ENCODE results near the gene MFSD12. TPM values are rescaled to one million over a fixed set of nuclear protein-coding genes. Genes with fewer than 3 reads are reported as not detected.
"Not testable (repeated sequence)": the region's sequence is repeated elsewhere in the genome, so short reads cannot be mapped to it uniquely, and the experiment has no call there.

MFSD12 gene
- polyA plus RNA-seq, 1 donor, result 33.7 TPM

DNA sequence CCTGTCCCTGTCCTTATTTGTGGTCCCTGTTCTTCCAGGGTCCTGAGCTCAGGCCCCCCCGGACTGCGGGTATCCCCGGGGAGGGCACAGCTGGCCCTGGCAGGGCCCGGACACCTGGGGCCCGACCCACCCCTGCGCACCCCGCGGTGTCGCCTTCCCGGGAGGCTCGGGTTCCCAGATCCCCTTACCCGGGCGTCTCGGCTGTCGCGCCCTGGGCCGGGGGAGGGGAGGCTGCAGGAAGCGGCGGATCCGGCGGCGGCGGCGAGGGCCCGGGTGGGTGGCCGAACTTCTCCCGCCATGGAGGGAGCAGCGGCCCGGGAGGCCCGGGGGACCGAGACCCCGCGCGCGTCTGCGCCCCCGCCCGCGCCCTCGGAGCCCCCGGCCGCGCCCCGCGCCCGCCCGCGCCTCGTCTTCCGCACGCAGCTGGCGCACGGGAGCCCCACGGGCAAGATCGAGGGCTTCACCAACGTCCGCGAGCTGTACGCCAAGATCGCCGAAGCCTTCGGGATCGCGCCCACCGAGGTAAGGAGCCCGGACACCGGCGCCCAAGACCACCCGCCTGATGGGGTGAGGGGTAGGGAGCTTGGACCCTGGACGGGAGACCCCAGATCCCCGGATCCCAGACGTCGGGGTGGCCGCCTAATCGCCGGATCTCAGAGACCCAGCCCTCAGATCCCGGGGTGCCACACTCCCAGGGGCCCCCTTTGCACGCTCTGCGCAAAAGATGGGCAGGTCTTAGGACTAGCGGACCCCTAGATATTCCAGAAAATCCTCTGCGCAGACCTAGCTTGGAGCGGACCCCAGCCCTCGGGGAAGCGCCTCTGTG lies 28.1 kb upstream of the MFSD12 start, which contains the start of gene GIPC3:
Gene GIPC3, plus strand, starts transcription at position 178 of the 826 bp plus-strand sequence. Its CDS starts 120 bp downstream, at position 298.
- Histone ChIP-seq H3K36me3 (ENCODE audit: control insufficient read depth, insufficient read depth, low read length) (no peaks in the 10 kb centered on the region), H3K4me3 (ENCODE audit: low read length) (peak within 1 kb of the TSS; percentile 5), H3K4me1 (ENCODE audit: control insufficient read depth, insufficient read depth, low read length) (no peaks in the 10 kb centered on the region), H3K27ac (ENCODE audit: low read length) (no peak within 1 kb of the TSS), H3K27me3 (ENCODE audit: control insufficient read depth, insufficient read depth, low read length) (peaks cover 34% of the 10 kb centered on the region), H3K9me3 (ENCODE audit: control insufficient read depth, low read depth, low read length) (peaks cover 11% of the 10 kb centered on the region)
- no peak for DNase-seq
- no CpG with 5 or more reads among the region's 84 CpGs for WGBS (ENCODE audit: insufficient coverage, low lambda C conversion rate)

DNA sequence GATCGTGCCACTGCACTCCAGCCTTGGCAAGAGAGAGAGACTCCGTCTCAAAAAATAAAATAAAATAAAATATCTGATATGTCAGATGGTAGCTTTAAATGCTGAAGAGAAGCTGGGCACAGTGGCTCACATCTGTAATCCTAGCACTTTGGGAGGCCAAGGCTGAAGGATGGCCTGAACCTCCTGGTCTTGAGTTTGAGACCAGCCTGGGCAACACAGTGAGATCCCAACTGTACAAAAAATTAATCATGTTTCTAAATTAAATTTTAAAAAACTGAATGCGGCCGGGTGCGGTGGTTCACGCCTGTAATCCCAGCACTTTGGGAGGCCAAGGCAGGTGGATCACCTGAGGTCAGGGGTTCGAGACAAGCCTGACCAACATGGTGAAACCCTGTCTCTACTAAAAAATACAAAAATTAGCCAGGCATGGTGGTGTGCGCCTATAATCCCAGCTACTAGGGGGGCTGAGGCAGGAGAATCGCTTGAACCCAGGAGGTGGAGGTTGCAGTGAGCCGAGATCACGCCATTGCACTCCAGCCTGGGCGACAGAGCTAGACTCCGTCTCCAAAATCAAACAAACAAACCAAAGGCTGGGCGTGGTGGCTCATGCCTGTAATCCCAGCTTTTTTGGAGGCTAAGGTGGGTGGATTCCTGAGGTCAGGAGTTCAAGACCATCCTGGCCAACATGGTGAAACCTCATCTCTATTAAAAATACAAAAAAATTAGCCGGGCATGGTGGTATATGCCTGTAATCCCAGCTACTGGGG lies 26.8 kb upstream of the MFSD12 start:
- not testable (repeated sequence) for DNase-seq; H3K27ac ChIP-seq (ENCODE audit: low read length); H3K4me3 ChIP-seq (ENCODE audit: low read length); H3K4me1 ChIP-seq (ENCODE audit: control insufficient read depth, insufficient read depth, low read length); H3K36me3 ChIP-seq (ENCODE audit: control insufficient read depth, insufficient read depth, low read length); H3K9me3 ChIP-seq (ENCODE audit: control insufficient read depth, low read depth, low read length)
- H3K27me3 ChIP-seq (ENCODE audit: control insufficient read depth, insufficient read depth, low read length), result peaks cover 34% of the 10 kb centered on the region
- WGBS (ENCODE audit: insufficient coverage, low lambda C conversion rate), result 92% methylated on average over 2 of the region's 15 CpGs

DNA sequence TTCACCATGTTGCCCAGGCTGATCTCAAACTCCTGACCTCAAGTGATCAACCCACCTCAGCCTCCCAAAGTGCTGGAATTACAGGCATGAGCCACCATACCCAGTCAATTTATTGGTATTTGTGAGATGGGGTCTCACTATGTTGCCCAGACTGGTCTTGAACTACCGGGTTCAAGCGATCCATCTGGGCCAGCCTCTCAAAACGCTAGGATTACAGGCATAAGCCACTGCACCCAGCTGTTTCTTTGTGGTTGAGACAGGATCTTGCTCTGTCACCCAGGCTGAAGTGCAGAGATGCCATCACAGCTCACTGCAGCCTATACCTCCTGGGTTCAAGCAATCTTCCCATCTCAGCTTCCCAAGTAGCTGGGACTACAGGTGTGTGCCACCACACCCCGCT lies 24.4 kb upstream of the MFSD12 start:
- peaks cover 32% of the 10 kb centered on the region for H3K27me3 ChIP-seq (ENCODE audit: control insufficient read depth, insufficient read depth, low read length)
- not testable (repeated sequence) for H3K4me1 ChIP-seq (ENCODE audit: control insufficient read depth, insufficient read depth, low read length); DNase-seq; H3K27ac ChIP-seq (ENCODE audit: low read length); H3K9me3 ChIP-seq (ENCODE audit: control insufficient read depth, low read depth, low read length); H3K36me3 ChIP-seq (ENCODE audit: control insufficient read depth, insufficient read depth, low read length); H3K4me3 ChIP-seq (ENCODE audit: low read length)
- no CpG with 5 or more reads among the region's 4 CpGs for WGBS (ENCODE audit: insufficient coverage, low lambda C conversion rate)

DNA sequence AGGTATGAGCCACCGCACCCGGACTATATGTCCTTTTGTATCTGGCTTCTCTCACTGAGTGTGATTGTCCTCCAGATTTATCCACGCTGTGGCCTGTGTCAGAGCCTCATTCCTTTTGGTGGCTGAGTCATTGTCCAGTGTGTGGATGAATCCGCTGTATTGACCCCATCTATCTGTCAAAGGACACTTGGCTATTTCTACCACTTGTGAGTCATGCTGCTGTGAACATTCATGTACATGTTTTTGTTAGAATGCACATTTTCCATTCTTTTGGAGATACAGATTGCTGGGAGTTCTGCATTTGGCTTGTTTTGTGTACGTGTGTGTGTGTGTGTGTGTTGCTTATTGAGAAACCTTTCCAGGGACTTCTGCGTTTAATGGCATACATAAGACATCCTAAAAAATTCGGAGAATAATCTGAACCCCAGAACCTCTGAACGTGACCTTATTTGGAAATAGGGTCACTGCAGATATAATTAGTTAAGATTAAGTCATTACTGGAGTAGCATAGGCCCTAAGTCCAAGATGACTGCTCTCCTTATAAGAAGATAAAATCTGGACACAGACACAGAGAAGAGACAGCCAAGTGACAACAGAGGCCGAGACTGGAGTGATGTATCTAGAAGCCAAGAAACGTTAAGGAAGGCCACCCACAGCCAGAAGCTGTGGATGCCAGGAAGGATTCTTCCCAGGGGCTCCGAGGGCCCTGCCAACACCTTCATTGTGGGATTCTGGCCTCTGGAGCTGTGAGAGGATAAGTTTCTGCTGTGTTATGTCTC lies 23.0 kb upstream of the MFSD12 start:
- Histone ChIP-seq H3K27me3 (ENCODE audit: control insufficient read depth, insufficient read depth, low read length) (peaks cover 19% of the 10 kb centered on the region), H3K36me3 (ENCODE audit: control insufficient read depth, insufficient read depth, low read length) (peaks cover 6% of the 10 kb centered on the region), H3K4me3 (ENCODE audit: low read length) (no peak overlapping the region), H3K27ac (ENCODE audit: low read length) (no peak overlapping the region), H3K9me3 (ENCODE audit: control insufficient read depth, low read depth, low read length) (peaks cover 4% of the 10 kb centered on the region), H3K4me1 (ENCODE audit: control insufficient read depth, insufficient read depth, low read length) (peaks cover 7% of the 10 kb centered on the region)
- DNase-seq, result no peak
- WGBS (ENCODE audit: insufficient coverage, low lambda C conversion rate), result 33% methylated on average over 1 of the region's 11 CpGs

DNA sequence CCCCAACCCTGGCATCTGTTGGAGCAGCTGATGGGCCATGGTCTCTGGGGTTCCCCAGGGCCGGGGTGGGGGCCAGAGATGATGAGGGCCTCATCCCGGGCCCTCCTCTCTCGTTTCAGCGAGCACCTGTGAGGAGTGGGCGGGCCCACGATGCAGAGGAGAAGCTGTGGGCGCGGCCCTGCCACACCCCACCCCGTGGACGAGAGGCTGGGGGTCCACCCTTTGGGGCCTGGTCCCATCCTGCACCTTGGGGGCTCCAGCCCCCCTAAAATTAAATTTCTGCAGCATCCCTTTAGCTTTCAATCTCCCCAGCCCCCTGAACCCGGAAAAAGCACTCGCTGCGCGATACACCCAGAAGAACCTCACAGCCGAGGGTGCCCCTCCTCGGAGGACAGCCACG lies 21.0 kb upstream of the MFSD12 start:
- Histone ChIP-seq H3K27me3 (ENCODE audit: control insufficient read depth, insufficient read depth, low read length) (peaks cover 2% of the 10 kb centered on the region), H3K4me1 (ENCODE audit: control insufficient read depth, insufficient read depth, low read length) (peaks cover 13% of the 10 kb centered on the region), H3K27ac (ENCODE audit: low read length) (no peak overlapping the region), H3K9me3 (ENCODE audit: control insufficient read depth, low read depth, low read length) (peaks cover 15% of the 10 kb centered on the region), H3K36me3 (ENCODE audit: control insufficient read depth, insufficient read depth, low read length) (peaks cover 12% of the 10 kb centered on the region), H3K4me3 (ENCODE audit: low read length) (no peak overlapping the region)
- no CpG with 5 or more reads among the region's 17 CpGs for WGBS (ENCODE audit: insufficient coverage, low lambda C conversion rate)
- no peak for DNase-seq

DNA sequence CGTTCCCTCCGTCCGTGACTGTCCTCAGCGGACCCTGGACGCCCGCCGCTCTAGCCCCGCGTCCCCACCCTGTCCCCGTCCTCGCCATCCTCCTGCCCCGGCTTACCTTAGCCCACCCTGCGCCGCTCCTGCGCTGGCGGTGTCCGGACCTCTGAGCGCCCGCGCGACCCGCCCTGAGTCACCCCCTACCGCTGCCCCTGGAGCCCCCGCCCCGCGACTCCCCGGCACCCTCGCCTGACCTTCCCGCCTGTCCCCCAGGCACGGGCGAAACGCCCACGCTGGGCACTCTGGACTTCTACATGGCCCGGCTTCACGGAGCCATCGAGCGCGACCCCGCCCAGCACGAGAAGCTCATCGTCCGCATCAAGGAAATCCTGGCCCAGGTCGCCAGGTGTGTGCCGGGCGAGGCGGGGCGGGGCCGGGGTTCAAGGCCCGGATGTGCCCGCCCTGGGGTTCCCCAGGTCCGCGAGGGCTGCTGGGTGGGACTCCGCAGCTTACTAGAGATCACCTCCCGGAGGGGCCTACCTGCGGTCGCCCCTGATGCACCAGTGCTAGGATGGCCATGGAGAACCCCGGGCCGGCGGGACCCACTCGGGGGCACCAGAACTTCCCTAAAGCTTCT lies 20.4 kb upstream of the MFSD12 start:
- Histone ChIP-seq H3K9me3 (ENCODE audit: control insufficient read depth, low read depth, low read length) (peaks cover 15% of the 10 kb centered on the region), H3K36me3 (ENCODE audit: control insufficient read depth, insufficient read depth, low read length) (peaks cover 12% of the 10 kb centered on the region), H3K27ac (ENCODE audit: low read length) (no peak overlapping the region), H3K4me1 (ENCODE audit: control insufficient read depth, insufficient read depth, low read length) (peaks cover 14% of the 10 kb centered on the region), H3K27me3 (ENCODE audit: control insufficient read depth, insufficient read depth, low read length) (no peaks in the 10 kb centered on the region), H3K4me3 (ENCODE audit: low read length) (no peak overlapping the region)
- WGBS (ENCODE audit: insufficient coverage, low lambda C conversion rate), result no CpG with 5 or more reads among the region's 60 CpGs
- DNase-seq, result no peak

DNA sequence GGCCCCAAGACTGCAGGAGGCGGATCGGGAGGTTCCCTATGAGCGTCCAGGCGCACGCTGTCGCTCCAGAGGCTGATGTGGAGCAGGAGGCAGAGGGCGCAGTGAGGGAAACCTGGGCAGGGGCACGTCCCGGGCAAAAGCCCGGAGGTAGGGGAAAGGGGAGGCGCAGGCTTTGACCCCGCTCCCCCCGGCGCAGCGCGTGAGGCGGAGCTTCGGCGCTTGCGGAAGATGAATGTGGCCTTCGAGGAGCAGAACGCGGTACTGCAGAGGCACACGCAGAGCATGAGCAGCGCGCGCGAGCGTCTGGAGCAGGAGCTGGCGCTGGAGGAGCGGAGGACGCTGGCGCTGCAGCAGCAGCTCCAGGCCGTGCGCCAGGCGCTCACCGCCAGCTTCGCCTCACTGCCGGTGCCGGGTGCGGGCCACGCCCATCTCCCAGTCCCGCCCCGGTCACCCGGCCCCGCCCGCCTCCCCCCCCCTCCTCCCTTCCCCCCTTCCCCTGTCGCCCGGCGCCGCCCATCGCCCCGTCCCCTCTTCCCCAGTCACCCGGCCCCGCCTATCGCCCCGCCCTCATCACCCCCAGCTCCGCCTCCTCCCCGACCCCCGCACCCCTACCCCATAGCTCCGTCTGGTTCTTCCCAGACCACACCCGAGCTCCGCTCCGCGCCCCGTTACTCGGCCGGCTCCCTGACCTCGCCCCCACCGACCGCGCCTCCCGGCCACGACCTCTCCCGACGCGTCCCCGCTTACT lies 19.5 kb upstream of the MFSD12 start:
- Histone ChIP-seq H3K27ac (ENCODE audit: low read length) (no peak overlapping the region), H3K36me3 (ENCODE audit: control insufficient read depth, insufficient read depth, low read length) (peaks cover 12% of the 10 kb centered on the region)
- WGBS (ENCODE audit: insufficient coverage, low lambda C conversion rate), result no CpG with 5 or more reads among the region's 78 CpGs

DNA sequence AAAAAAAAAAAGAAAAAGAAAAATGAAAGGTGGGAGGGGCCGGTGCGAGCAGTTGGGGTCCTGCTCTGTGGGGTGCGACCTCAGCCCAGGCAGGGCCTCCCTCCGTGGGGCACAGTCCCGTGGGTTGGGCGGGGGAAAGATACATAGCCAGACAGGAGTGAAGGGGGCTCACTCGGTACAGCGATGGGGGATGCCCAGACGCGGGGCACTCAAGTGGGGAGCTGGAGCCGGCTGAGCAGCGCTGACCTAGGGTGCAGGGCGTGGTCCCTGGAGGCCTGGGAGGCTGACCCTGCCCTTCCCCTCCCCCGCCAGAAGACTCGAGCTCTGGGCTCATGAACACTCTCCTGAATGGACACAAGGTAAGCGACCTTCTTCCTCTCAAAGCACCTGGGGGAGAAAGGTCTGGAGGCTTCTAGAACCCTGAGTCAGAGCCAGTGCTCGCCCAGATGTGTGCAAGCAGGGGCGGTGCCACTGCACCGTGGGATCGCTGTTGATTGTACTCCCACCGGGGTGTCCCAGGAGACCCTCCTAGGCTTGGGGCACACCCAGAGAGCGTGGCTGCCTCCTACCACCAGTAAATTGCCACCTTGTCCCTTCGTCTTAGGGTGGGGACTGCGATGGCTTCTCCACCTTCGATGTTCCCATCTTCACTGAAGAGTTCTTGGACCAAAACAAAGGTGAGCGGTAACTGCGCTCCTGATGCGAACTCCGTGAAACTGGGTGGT lies 18.7 kb upstream of the MFSD12 start:
- H3K36me3 ChIP-seq (ENCODE audit: control insufficient read depth, insufficient read depth, low read length), result peaks cover 12% of the 10 kb centered on the region
- no peak for DNase-seq
- no CpG with 5 or more reads among the region's 29 CpGs for WGBS (ENCODE audit: insufficient coverage, low lambda C conversion rate)
- peaks cover 21% of the 10 kb centered on the region for H3K4me1 ChIP-seq (ENCODE audit: control insufficient read depth, insufficient read depth, low read length)
- H3K27ac ChIP-seq (ENCODE audit: low read length), result no peak overlapping the region
- H3K27me3 ChIP-seq (ENCODE audit: control insufficient read depth, insufficient read depth, low read length), result no peaks in the 10 kb centered on the region
- peaks cover 15% of the 10 kb centered on the region for H3K9me3 ChIP-seq (ENCODE audit: control insufficient read depth, low read depth, low read length)
- H3K4me3 ChIP-seq (ENCODE audit: low read length), result peak overlapping the region; percentile 35

More for the DNA sequence above, 19.5 kb upstream of the MFSD12 start:
- H3K4me1 ChIP-seq (ENCODE audit: control insufficient read depth, insufficient read depth, low read length), result peaks cover 20% of the 10 kb centered on the region
- H3K4me3 ChIP-seq (ENCODE audit: low read length), result peak overlapping the region; percentile 35
- no peaks in the 10 kb centered on the region for H3K27me3 ChIP-seq (ENCODE audit: control insufficient read depth, insufficient read depth, low read length)
- DNase-seq, result peak; percentile 43 to 49
- peaks cover 15% of the 10 kb centered on the region for H3K9me3 ChIP-seq (ENCODE audit: control insufficient read depth, low read depth, low read length)

DNA sequence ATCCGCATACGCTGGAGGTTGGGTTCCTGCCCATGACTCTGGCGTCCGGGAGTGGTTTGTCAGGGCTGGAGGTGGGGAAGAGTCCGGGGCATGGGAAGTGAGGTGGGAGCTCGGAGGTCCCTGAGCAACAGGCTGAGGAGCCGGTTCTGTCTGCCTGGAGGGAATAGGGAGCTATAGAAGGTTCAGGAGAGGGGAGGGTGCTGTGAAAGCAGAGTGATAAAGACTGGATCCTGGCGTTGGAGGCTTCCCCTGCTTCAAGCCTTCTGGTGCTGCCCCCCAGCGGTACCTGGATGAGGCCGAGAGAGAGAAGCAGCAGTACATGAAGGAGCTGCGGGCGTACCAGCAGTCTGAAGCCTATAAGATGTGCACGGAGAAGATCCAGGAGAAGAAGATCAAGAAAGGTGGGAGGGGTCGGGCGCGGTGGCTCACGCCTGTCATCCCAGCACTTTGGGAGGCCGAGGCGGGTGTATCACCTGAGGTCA lies 17.9 kb upstream of the MFSD12 start:
- DNase-seq, result no peak
- H3K27ac ChIP-seq (ENCODE audit: low read length), result no peak overlapping the region
- peaks cover 15% of the 10 kb centered on the region for H3K9me3 ChIP-seq (ENCODE audit: control insufficient read depth, low read depth, low read length)
- no peaks in the 10 kb centered on the region for H3K27me3 ChIP-seq (ENCODE audit: control insufficient read depth, insufficient read depth, low read length)
- no peak overlapping the region for H3K4me3 ChIP-seq (ENCODE audit: low read length)
- WGBS (ENCODE audit: insufficient coverage, low lambda C conversion rate), result no CpG with 5 or more reads among the region's 19 CpGs
- peaks cover 21% of the 10 kb centered on the region for H3K4me1 ChIP-seq (ENCODE audit: control insufficient read depth, insufficient read depth, low read length)
- peaks cover 12% of the 10 kb centered on the region for H3K36me3 ChIP-seq (ENCODE audit: control insufficient read depth, insufficient read depth, low read length)

Measured in large intestine (tissue), 3 donors.